HG03469 (cell line): ENCODE measurements around the gene GMCL1.

Experiments used
- ATAC-seq: cut with Tn5 transposase; IDR thresholded peaks from one replicate; pipeline ENCODE4 v1.9.1; 2021; ENCODE audit warnings: mild to moderate bottlenecking, moderate library complexity, moderate number of reproducible peaks; ENCODE audit not compliant: unreplicated experiment

Gene GMCL1

GRCh38 chr2:69917852-69918251 is 88.4 kb downstream of the GMCL1 start:
- ATAC-seq: no peak

GRCh38 chr2:69918401-69918800 is 88.9 kb downstream of the GMCL1 start:
- no peak for ATAC-seq

GRCh38 chr2:69923116-69923515 is 93.7 kb downstream of the GMCL1 start:
- no peak for ATAC-seq

GRCh38 chr2:69926849-69927515 is 97.5 kb downstream of the GMCL1 start:
- no peak for ATAC-seq
